ENCODE results near the gene FAM13A.

Gene FAM13A

DNA sequence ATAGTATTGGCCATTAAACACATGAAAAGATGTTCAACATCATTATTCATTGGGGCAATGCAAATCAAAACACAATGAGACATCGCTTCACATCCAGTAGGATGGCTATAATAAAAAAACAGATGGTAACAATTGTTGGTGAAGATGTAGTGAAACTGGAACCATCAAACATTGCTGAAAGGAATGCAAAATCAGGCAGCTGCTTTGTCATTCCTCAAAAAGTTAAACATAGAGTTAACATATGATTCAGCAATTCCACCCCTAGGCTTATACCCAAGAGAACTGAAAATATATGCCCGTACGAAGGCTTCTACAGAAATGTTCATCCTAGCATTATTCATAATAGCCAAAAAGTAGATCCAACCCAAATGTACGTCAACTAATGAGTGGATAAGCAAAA, 215.3 kb downstream of the FAM13A start:
- no peak for DNase-seq (ENCODE audit: low read depth)

- DNase-seq (ENCODE audit: low read depth), result no peak
Observed at GRCh38 chr4:88836216-88836615, 220.8 kb downstream of the FAM13A start.

DNA sequence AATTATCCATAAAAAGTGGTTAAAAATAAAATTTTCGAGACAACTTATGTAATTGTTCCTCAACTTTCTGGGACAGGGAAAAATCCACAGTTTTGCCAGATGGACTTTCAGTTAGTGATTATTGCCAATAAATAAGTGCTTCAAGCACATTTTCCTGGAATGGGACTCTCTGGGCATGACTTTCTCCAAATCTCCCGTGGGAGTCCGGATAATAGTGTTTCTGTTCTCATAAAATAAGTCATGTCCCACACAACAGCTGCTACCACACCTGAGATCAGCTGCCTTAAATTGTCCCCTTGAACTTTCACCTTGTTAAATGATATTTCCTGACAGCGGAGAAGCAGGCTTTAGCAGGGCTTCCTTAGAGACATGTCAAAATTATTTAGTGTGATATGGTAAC, 226.0 kb downstream of the FAM13A start:
- no peak for DNase-seq (ENCODE audit: low read depth)

DNA sequence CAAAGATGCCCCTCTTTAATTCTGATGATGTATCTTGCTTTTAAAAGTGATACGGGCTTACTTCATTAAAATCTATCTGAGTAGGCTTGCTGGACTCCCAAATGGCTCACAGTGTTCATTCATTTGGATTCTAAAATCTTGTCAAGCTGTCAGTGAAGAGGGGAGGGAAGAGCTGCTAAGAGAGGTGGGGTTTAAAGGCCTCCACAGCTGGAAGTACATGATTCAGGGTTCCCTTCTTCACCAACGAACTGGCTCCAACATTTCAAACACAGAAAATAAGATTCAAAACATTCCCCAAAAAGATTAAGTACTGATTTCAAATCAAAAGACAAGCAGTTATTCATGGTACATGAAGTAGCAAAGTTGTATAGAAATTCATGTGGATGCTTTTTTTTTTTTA, 226.4 kb downstream of the FAM13A start:
- no peak for DNase-seq (ENCODE audit: low read depth)

GRCh38 chr4:88828842-88829571, 228.0 kb downstream of the FAM13A start:
- no peak for DNase-seq (ENCODE audit: low read depth)

- DNase-seq (ENCODE audit: low read depth), result no peak
Observed at GRCh38 chr4:88827442-88827841, 229.5 kb downstream of the FAM13A start.

GRCh38 chr4:88826771-88827170, 230.2 kb downstream of the FAM13A start:
- DNase-seq (ENCODE audit: low read depth), result no peak

DNA sequence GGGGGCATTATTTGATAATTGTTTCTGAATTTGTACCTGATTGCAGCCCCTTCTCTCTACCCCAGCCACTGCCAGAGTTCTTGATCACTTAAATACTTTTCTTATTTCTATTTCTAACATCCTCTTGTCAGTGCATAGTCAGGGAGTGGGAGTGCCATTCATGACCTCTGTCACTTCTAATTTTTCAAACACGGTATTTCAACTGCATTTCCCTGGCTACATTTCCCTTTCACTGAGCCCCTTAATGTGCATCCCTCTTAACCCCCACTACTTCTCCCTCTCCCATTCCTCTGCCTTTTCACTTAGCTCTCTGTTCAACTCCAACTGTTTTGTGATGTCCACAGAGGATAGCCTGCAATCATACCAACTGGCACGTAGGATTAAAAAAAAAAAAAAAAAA, 231.1 kb downstream of the FAM13A start:
- no peak for DNase-seq (ENCODE audit: low read depth)

- DNase-seq (ENCODE audit: low read depth), result peak; percentile 34
Observed at GRCh38 chr4:88823058-88823919, 233.7 kb downstream of the FAM13A start.

DNA sequence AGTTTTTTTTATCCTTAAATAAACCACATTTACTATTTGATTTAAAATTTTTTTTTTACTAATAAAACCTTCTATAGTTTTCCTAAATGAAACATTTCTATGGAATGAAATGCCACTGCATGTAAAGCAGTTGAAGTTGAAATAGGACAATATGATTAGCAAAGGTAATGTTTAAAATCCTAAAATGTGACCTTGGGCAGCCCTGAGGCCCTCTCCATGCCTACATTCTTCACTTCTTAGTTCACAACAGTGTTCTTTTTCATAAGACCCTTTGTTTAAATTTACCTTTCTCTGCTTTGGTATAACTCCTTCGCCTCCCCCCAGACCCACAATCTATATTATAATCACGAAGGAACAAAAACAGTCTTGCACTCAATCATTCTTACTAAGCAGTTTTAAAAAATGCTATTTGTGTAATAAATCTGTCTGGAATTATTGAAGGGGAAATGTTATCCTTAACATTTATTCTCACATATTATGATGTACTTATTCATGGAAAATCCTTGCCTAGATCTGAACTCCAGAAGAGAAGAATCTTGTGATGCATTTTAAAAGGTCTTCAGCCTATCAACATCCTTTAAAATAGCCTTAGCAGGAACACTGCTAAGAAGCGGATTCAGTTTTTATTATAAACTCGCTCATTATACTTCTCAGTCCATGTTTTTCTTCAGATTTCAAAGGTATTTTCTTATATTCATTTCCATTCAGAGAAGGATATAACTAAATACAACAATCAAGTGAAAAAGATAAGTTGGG, 234.8 kb downstream of the FAM13A start:
- DNase-seq (ENCODE audit: low read depth), result no peak

DNA sequence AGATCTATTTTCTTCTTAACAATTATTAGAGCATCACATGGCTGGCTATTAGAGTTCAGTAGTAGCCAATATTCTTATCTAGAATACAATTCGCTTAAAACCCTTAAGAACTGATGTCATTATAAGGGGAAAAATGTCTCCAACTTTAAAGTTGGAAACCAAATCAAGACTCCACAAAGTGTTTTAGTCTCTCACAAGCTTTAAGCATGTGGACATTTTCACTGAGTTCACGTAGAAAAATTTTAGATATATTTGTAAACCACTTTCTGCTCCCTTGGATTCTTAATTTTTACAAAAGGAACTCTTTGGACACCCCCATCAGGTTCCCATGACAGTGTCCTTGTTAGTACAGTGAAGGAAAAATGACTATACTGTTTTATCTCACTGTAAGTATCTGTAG, 235.5 kb downstream of the FAM13A start:
- no peak for DNase-seq (ENCODE audit: low read depth)

- no peak for DNase-seq (ENCODE audit: low read depth)
Observed at GRCh38 chr4:88820698-88821415, 236.1 kb downstream of the FAM13A start.

DNA sequence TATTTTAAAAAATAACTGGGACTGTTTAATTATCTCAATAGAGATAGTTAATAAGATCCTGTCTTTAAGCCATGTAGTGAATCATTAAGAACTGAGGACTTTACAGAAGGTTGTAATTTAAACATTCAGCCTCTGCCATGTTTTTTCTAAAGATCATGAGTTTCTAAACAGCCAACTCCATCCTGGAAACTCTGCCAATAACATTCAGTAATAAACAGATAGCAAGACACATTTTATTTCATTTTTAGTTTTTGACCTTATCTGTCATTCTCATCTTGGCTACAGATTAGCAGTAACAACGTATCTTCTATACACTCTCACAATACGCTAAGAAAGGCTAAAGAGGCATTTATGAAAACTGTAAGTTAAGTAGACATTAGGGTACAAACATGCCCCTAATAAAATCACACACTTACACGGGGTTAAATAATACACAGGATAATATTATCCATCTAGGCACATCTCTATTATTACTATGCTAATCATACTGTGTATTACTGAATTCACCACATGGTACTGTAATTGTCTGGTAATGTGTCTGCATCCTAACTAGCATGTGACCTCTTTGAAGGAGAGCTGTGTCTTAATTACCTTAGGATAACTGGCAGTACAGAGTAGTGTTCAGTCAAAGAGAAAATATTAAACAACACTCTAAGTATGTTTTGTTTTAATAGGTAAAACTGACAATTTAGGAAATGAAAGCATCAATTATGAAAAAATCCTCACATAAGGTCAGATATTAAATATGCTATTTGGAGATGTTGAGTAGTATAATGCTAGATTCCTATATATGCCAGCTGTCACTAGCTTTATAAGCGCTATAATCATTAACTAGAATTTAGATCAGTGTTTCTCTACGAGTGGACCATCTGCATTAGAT, 236.9 kb downstream of the FAM13A start:
- no peak for DNase-seq (ENCODE audit: low read depth)

DNA sequence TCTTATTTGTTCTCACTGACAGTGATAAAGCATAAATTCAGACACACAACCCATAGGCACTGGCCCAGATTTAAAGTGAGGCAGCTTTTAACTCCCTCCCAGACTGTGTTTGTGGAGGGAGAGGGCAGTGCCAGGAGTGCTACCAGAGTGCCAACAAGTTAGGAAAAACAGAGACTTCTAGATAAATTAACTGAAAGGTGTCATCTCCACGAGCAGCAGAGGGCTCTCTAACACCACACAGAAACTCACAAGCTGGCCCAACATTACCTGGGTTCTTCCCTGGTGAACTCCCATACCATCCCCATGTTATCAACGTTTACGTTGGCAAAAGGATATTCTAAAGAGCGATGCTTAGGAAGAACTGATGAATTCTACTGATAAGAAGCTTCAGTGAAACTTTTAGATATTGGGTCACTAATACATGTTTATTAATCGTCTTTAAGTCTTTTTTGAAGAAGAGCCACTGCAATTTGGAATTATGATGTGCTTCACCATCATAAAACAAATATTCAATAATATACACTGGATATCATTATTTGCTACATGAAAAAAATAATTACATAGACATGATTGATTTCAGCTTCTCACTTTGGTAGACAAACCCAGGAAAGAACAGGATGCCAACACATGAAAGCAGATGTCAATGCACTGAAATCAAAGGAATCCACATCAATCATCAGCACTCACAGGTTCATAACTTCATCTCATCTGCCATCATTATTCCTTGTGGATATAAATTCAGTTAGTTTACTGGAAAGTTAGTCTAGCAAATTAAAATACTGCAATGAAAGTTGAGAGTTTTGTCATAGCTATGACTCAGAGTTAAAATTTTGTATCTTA, 238.1 kb downstream of the FAM13A start:
- peak; percentile 29 for DNase-seq (ENCODE audit: low read depth)

DNA sequence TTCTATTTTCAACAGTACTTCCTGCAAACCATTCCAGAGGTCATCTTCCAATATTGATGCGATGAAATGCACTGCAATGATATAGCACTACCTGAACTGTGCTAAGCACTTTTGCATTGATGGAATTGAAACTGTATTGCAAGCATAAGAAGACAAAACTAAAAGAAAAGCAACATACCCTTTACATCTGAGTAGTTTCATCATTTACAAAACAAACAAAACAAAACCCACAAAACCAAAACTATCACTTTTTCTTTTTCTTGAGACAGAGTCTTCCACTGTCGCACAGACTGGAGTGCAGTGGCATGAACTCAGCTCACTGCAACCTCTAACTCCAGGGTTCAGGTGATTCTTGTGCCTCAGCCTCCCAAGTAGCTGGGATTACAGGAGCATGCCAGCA, 239.2 kb downstream of the FAM13A start:
- no peak for DNase-seq (ENCODE audit: low read depth)

- no peak for DNase-seq (ENCODE audit: low read depth)
Observed at GRCh38 chr4:88816360-88816759, 240.6 kb downstream of the FAM13A start.

GRCh38 chr4:88814043-88814617, 242.9 kb downstream of the FAM13A start:
- DNase-seq (ENCODE audit: low read depth), result no peak

- no peak for DNase-seq (ENCODE audit: low read depth)
Observed at GRCh38 chr4:88813013-88813412, 244.0 kb downstream of the FAM13A start.

DNA sequence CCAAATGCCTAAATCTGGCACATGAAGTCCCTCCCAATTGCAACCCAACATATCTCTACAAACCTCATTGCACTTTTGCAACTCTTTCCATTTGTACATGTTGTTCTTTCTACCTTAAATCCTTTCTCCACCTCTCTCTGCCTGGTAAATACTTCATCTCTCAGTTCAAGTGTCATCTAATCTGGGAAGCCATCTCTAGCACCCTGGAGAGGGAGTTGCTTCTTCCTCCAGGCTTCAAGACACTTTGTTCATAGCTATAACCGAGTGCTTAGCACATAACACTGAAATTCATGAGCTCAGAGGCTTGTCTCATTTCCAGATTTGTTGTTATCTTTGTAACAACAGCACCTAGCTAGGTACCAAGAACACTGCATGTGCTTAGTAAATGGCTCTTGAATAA, 244.6 kb downstream of the FAM13A start:
- no peak for DNase-seq (ENCODE audit: low read depth)

DNA sequence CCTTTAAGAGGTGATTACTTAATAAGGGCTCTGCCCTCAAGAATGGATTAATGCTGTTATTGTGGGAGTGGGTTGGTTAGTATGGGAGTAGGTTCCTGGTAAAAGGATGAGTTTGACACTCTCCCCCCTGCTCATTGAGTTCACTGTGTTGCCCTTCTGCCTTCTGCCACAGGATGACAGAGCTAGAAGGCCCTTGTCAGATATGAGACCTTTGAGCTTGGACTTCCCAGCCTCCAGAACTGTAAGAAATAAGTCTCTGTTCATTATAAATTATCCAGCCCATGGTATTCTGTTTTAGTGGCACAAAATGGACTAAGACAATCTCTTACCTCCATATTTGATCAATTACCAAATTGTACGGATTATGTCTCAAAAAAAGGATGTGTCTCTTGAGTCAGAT, 245.1 kb downstream of the FAM13A start:
- DNase-seq (ENCODE audit: low read depth), result no peak
